Inferior parietal cortex (tissue), 1 donor: ENCODE data around the gene ZNF343.
A peak's percentile ranks its signal among the peaks of the same experiment; 100 is the strongest.

Experiments
- DNase-seq: peaks from one replicate; pipeline ENCODE4 v3.0.0-alpha.2; 2016; ENCODE audit errors: extremely low spot score

Gene ZNF343

GRCh38 chr20:2473516-2473915 lies 35.2 kb downstream of the ZNF343 start:
- DNase-seq: no peak

DNA sequence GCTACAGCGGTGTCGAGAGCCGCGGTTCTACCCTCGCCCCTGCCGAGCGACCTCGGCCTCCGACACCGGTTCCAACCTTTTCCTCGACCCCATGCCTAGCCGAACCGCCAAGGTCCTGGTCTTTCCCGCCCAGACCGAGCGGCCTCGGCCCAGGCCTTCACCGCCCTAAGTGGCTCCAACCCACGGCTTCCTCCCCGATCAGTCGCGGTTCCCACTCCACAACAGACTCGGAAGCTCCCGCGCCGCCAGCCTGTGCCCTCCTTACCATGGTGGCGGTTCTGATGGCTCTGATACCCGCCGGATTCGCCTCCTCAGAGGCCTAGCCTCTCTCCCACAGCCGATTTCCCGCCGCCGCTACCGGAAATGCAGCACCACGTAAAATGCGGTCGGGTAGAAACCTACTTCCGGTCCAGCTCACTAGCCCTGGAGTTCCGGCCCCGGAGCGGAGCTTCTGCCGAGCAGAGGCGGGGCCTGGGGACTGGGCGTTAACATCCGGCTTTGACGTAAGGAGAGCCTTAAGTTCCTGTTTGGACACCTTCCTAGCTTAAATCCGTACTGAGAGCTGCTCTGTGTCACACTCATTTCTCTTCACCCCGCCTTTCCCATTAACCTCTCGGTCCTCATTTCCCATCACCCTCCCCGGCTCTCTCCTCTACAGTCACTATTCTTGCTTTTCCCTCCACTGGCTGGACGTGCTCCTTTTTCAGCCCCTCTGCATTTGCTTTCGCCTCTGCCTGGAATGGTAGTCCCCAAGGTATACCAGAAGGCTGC lies 38.1 kb downstream of the ZNF343 start, which contains the start of gene SNRPB:
Gene SNRPB, minus strand, starts transcription at position 367 of the 771 bp plus-strand sequence. Its CDS starts 99 bp downstream, at position 268.
- DNase-seq: peak; percentile 98

- DNase-seq: peak; percentile 22
Observed at GRCh38 chr20:2469991-2470422, 38.7 kb downstream of the ZNF343 start.

DNA sequence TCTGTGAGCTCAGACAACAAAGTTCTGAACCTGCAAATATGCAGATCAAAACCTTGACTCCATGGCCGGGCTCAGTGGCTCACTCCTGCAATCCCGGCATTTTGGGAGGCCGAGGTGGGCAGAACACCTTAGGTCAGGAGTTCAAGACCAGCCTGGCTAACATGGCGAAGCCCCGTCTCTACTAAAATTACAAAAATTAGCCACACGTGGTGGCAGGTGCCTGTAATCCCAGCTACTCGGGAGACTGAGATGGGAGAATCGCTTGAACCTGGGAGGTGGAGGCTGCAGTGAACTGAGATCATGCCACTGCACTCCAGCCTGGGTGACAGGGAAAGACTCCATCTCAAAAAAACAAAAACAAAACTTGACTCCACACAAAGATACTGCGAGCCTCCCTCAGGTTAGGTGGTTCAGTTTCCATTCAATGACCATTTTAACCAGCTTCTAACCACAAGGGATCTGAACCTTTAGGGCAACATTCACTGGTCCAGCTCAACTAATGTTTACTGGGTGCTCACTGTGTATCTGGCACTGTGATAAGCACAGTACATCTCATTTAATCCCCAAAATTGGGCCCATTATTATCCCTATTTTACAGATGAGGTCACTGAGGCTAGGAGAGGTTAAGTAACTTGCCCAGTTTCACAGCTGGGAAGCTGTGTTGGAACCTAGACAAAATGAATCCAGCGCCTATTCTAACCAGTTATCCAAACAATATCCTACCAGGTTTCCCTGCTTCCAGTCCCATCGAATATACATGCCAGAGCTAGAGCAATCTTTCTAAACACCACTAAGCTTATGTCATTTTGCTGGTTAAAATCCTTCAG lies 39.9 kb downstream of the ZNF343 start:
- no peak for DNase-seq

DNA sequence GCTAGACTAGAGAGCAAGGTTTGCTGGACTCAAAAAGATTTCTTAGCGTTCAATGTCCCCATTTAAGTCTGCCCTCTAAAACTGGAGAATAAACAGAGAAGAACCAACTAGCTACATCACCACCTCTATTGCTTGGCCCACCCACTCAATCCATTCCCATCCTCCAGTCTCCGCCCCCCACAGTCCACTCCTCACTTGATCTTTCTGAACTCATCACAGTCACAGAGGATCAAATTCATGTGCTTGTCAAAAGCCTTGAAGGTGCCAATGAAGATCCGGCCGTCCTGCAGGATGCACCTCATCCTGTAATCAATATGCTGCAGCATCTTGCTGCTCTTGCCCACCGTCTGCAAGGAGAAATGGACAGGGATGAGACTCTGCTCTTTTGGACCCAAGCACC lies 41.3 kb downstream of the ZNF343 start:
- no peak for DNase-seq

GRCh38 chr20:2465100-2465499 lies 43.6 kb downstream of the ZNF343 start:
- DNase-seq: no peak

DNA sequence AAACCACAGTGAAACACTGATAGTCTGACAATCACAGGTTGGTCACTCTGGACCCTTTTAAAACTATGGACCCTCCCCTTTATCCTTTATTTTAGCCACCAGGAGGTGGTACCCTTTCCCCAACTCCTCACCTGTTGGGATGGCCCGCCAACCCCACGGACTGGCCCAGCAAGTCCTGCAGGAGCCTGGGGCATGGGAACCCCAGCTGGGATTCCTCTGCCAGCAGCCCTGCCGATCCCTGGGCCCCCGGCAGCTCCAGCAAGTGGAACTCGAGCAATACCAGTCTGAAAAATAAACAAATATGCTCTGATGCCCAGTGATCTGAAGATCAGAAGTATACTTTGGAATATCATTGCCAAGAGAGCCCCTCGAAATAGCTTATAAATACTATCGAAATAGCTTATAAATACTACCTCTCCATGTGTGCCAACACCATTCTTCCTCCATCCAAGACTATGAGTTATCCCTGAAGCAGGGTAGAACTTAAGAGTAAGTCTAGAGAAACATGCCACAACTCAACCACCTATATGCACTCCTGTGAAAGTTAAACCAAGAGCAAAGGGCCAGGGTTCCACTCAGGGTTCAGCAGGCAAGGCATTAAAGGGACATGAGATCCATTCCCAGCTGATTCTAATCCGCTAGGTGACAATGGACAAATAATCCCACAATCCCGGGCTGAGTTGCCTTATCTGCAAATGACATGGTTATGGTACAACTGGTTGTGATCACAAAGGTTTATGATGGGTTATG lies 44.9 kb downstream of the ZNF343 start:
- no peak for DNase-seq

DNA sequence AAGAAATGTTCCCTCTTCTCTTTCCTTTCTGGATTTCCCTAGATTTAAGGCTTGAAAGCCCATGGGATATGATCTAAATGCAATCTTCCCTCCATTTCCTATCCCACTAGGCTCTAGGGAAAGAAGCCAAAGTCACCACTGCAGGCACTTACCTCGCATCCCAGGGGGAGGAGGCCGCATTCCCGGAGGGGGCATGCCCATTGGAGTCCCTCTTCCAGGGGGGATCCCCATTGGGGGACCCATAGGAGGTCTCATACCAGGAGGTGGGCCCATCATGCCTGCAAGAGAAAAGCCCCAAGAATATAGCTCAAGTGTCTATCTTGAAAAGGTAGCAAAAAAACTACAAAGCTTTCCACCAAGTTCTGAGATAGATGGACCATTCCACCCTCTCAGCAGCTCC lies 46.2 kb downstream of the ZNF343 start:
- DNase-seq: no peak

DNA sequence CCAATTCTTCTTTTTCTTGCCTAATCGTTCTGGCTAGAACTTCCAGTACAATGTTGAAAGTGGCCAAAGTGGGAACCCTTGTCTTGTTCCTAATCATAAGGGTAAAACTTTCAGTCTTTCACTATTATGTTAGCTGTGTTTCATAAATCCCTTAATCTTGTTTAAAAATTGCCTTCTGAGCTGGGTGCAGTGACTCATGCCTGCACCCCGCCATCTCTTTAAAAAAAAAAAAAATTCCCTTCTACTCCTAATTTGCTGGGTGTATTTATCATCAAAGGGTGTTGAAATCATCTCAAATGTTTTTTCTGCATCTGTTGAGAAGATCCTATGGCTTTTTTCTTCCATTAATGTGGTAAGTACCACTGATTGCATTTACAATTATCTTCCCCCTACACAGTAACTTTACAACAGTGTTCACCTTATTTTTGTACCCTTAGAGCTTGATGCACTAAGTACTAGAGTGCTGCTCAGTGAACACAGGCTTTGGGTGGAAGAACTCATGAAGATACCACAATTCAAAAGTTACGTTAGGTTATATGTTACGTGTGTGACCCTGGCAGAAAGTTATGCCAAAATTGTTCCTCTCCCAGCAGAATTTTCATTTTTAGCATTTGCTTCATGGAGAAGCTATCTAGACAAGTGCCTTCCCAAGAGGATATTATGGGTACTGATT lies 47.8 kb downstream of the ZNF343 start:
- no peak for DNase-seq

- no peak for DNase-seq
Observed at GRCh38 chr20:2459981-2460751, 48.5 kb downstream of the ZNF343 start.

GRCh38 chr20:2458919-2459499 lies 49.7 kb downstream of the ZNF343 start:
- DNase-seq: no peak

DNA sequence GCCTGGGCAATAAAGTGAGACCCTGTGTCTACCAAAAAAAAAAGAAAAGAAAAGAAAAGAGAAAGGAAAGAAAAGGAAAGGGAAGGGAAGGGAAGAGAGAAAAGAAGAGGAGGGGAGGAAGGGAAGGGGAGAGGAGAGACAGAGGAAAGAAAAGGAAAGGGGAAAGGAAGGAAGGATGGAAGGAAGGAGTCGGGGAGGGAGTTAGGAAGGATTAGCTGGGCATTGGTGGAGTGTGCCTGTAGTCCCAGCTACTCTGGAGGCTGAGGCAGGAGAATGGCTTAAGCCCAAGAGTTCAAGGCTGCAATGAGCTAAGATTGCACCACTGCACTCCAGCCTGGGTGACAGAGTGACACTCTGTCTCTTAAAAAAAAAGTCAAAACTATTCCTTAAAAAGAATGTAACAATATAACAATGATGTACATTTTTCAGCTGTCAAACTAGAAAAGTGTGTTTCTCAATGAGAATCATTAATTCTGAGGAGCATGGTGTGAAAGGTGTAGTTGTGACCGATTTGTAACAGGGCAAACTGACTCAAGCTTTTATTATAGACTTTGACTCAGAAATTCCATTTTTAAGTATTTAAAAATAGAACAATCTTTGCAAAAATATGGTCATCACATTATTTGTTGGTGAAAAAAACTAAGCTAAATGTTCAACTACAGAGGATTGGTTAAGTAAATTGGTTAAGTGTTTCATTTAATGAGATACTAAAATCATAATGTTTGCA lies 52.8 kb downstream of the ZNF343 start:
- DNase-seq: no peak

GRCh38 chr20:2453792-2454191 lies 54.9 kb downstream of the ZNF343 start:
- no peak for DNase-seq

- DNase-seq: peak; percentile 89
Observed at GRCh38 chr20:2451939-2452732, 56.6 kb downstream of the ZNF343 start.

- DNase-seq: no peak
Observed at GRCh38 chr20:2451422-2451821, 57.3 kb downstream of the ZNF343 start.

GRCh38 chr20:2449386-2449785 lies 59.3 kb downstream of the ZNF343 start:
- no peak for DNase-seq

GRCh38 chr20:2446845-2447244 lies 61.9 kb downstream of the ZNF343 start:
- no peak for DNase-seq
